ENCODE data around the gene MAP4K4. TPM values are rescaled to one million over a fixed set of nuclear protein-coding genes. Genes with fewer than 3 reads are reported as not detected.

MAP4K4 gene
- total and polyA plus RNA-seq, 12 donors: 8.7 to 43.1 (median 21.8) TPM

DNA sequence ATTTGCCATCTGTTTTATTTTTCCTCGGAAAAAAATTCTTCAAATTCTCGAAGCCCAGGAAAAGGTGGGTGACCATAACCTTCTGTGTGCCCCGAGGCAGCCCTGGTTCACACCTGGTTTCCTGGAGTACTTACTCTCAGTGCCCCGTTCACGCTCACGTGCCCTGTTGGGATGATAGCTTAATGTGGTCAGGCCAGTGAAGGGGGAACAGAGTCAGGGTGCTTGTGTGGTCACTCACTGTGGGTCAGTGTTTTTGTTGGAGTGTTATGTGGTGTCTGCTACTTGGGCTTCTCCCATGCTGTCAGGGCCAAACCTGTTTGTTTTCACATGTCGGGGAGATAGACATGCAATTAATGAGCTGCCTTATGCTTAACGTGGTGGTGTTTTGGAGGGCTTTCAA, 78.1 kb downstream of the MAP4K4 start:
- Histone ChIP-seq H3K9me3 (replicated peaks in 1 of 3) (no peaks in the 10 kb centered on the region), H3K27me3 (no peaks in the 10 kb centered on the region), H3K27ac (no peak overlapping the region), H3K36me3 (replicated peaks in 1 of 2) (no peaks in the 10 kb centered on the region), H3K4me1 (replicated peaks in 1 of 2) (peaks cover 0 to 21% of the 10 kb centered on the region in 2 donors), H3K4me3 (no peak overlapping the region)
- intact Hi-C loops (cut with DNase I): no loop called here
- no peak for DNase-seq
- no peak for TF ChIP-seq CTCF (IDR thresholded peaks at IDR 0.05)
- no peak for TF ChIP-seq POLR2A (IDR thresholded peaks at IDR 0.05)
- WGBS, 4 donors: 85 to 95% (median 89%) methylated on average over 8 of the region's 8 CpGs

GRCh38 chr2:101776172-101777043, 78.9 kb downstream of the MAP4K4 start:
- no peak for DNase-seq
- intact Hi-C loops (cut with DNase I): no loop called here
- peaks cover 0 to 15% of the 10 kb centered on the region in 2 donors for H3K4me1 ChIP-seq (replicated peaks in 1 of 2)
- no peaks in the 10 kb centered on the region for H3K36me3 ChIP-seq (replicated peaks in 1 of 2)
- TF ChIP-seq CTCF (IDR thresholded peaks at IDR 0.05) (no peak), POLR2A (IDR thresholded peaks at IDR 0.05) (no peak)
- no peaks in the 10 kb centered on the region for H3K9me3 ChIP-seq (replicated peaks in 1 of 3)
- no peak overlapping the region for H3K4me3 ChIP-seq
- H3K27me3 ChIP-seq: no peaks in the 10 kb centered on the region
- no peak overlapping the region for H3K27ac ChIP-seq
- WGBS, 4 donors: 74 to 85% (median 80%) methylated on average over 10 of the region's 10 CpGs

DNA sequence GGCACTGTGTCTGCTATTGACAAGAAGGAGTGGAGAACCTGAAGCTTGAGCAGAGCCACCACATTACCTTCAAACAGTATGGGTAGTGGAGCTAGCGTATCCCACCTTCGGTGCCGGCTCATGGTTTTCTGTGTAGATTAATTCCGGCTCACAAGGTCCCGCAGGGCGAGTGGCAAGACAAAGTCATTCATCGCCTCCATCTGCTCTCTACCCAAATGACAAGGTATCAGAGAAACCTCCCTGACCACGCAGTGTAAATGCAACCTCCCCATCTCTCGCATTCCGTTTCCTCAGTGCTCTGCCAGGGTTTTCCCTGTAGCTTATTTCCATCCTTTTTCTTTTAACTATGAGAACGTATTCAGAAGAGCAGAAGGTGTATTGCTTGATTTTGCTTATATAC, 79.8 kb downstream of the MAP4K4 start:
- H3K36me3 ChIP-seq (replicated peaks in 1 of 2): no peaks in the 10 kb centered on the region
- no peak for DNase-seq
- TF ChIP-seq CTCF (IDR thresholded peaks at IDR 0.05) (no peak), POLR2A (IDR thresholded peaks at IDR 0.05) (no peak)
- intact Hi-C loops (cut with DNase I): no loop called here
- H3K4me3 ChIP-seq: no peak overlapping the region
- H3K4me1 ChIP-seq (replicated peaks in 1 of 2): peaks cover 0 to 8% of the 10 kb centered on the region in 2 donors
- WGBS, 4 donors: 95 to 98% (median 96%) methylated on average over 11 of the region's 11 CpGs
- no peak overlapping the region for H3K27ac ChIP-seq
- no peaks in the 10 kb centered on the region for H3K27me3 ChIP-seq
- no peaks in the 10 kb centered on the region for H3K9me3 ChIP-seq (replicated peaks in 1 of 3)

- Histone ChIP-seq H3K27ac (no peak overlapping the region), H3K9me3 (replicated peaks in 1 of 3) (no peaks in the 10 kb centered on the region), H3K27me3 (no peaks in the 10 kb centered on the region), H3K4me1 (replicated peaks in 1 of 2) (peaks cover 0 to 8% of the 10 kb centered on the region in 2 donors), H3K36me3 (replicated peaks in 1 of 2) (no peaks in the 10 kb centered on the region), H3K4me3 (no peak overlapping the region)
- 92 to 95% (median 94%) methylated on average over 6 of the region's 6 CpGs for WGBS, 4 donors
- TF ChIP-seq CTCF (IDR thresholded peaks at IDR 0.05) (no peak), POLR2A (IDR thresholded peaks at IDR 0.05) (no peak)
- intact Hi-C loops (cut with DNase I): no loop called here
- no peak for DNase-seq
These were observed 80.6 kb downstream of the MAP4K4 start for GRCh38 chr2:101778102-101778501.

All from adrenal gland (tissue), 12 donors.